Mesothelial cell of epicardium (in vitro differentiated cells): ENCODE results near the gene RNASEH2A. TPM values are rescaled to one million over a fixed set of nuclear protein-coding genes. Genes with fewer than 3 reads are reported as not detected.

Source experiments
- DNase-seq, 2 experiments: peaks; one replicate each; pipeline ENCODE4 v3.0.0; 2021; ENCODE audit warnings: low spot score in 2 of 2; ENCODE audit not compliant: unreplicated experiment in 2 of 2
- H3K27ac Mint-ChIP-seq: 2 replicates; pipeline ENCODE4 v1.8.0; 2021; ENCODE audit warnings: mixed read lengths
- H3K27me3 Mint-ChIP-seq: 2 replicates; pipeline ENCODE4 v1.8.0; 2021; ENCODE audit warnings: low read depth, mixed read lengths
- H3K36me3 Mint-ChIP-seq: 2 replicates; pipeline ENCODE4 v1.8.0; 2021; ENCODE audit warnings: mixed read lengths
- H3K4me1 Mint-ChIP-seq: 2 replicates; pipeline ENCODE4 v1.8.0; 2021; ENCODE audit warnings: mixed read lengths
- H3K4me3 Mint-ChIP-seq: 2 replicates; pipeline ENCODE4 v1.8.0; 2021; ENCODE audit warnings: mild to moderate bottlenecking, moderate library complexity, mixed read lengths
- H3K9me3 Mint-ChIP-seq: 2 replicates; pipeline ENCODE4 v1.8.0; 2021; ENCODE audit warnings: mixed read lengths
- CTCF ChIP-seq: fragments of 200-600 bp; sonication (generic); IDR thresholded peaks from one replicate; pipeline ENCODE4 v1.5.0; 2021; ENCODE audit warnings: antibody characterized with exemption; ENCODE audit not compliant: unreplicated experiment
- total RNA-seq: library from RNA; stranded (reverse); gene quantifications from 3 replicates; pipeline ENCODE4 v1.2.1, GENCODE V29; 2021

Gene RNASEH2A
- total RNA-seq, 1 donor from 2014 or later, result 22.7 TPM

DNA sequence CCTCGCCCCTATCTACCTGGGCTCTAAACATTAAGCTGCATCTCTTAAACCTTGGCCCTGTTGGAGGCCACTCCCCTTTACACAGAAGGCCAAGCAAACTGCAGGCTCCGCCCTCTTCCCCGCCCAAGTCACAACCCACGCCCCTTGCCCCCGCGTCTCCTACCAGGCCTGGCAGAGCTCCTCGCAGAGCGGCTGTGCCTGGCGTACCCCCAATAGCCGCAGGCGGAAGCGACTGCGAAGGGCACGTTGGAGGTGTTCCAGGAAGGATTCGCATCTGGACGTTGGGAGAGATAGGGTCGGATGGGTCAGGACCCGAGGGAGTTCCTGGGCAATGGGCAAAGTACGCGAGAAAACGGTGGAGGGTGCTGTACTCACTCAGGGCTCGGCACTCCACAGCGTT lies 22.1 kb downstream of the RNASEH2A start:
- no peak for DNase-seq
- H3K27ac Mint-ChIP-seq, result no peak overlapping the region
- no peaks in the 10 kb centered on the region for H3K36me3 Mint-ChIP-seq
- H3K9me3 Mint-ChIP-seq, result no peaks in the 10 kb centered on the region
- H3K4me3 Mint-ChIP-seq, result no peak overlapping the region
- H3K27me3 Mint-ChIP-seq, result peaks cover 85% of the 10 kb centered on the region
- TF ChIP-seq CTCF, result no peak
- H3K4me1 Mint-ChIP-seq, result peaks cover 7% of the 10 kb centered on the region

GRCh38 chr19:12833418-12833737 lies 27.0 kb downstream of the RNASEH2A start:
- Mint-ChIP-seq H3K4me1 (peaks cover 8% of the 10 kb centered on the region), H3K27me3 (peaks cover 92% of the 10 kb centered on the region), H3K4me3 (peak overlapping the region; percentile 62)

DNA sequence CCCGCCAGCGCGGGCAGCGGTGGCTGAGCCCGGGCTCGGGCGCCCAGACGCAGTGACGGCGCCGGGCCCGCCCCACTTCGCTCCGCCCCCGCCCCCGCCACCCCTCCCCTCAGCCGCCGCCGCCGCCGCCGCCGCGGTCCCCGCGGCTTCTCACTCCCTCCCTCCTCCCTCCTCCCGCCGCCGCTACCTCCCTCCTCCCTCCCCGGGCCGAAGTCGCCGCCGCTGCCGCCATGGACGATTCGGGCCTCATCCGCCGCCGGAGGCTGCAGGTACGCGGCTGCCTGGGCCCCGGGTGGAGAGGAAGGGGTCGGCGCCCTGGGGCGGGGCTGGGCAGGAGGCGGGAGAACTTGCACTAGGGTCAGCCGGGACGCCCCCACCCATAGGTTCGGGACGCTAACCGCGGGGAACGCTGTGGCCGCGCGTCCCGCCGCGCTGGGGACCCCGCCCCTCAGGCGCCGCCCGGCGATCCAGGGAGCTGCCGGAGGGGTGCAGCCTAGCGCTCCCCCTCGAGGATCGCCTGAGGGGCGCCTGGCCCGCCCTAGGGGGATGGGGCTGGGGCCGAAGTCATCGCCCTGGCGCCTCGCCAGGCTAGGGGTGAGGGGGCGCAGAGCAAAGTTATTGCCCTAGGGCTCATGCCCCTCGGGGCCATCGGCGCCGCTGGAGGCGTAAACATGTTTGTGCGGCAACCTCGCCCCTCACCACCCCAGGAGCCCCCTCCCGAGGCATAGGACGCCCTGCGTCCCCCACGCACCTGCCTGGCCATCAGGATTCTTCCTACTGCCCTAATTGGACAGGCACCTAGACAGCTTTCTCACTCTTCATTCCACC lies 27.6 kb downstream of the RNASEH2A start:
- DNase-seq, result no peak
- Mint-ChIP-seq H3K27me3 (peaks cover 92% of the 10 kb centered on the region), H3K27ac (no peak overlapping the region), H3K36me3 (no peaks in the 10 kb centered on the region), H3K9me3 (no peaks in the 10 kb centered on the region), H3K4me1 (peaks cover 8% of the 10 kb centered on the region), H3K4me3 (peak overlapping the region; percentile 57)
- no peak for TF ChIP-seq CTCF

More at GRCh38 chr19:12833418-12833737, 27.0 kb downstream of the RNASEH2A start:
- no peak for DNase-seq
- no peak for TF ChIP-seq CTCF
- Mint-ChIP-seq H3K9me3 (no peaks in the 10 kb centered on the region), H3K36me3 (no peaks in the 10 kb centered on the region), H3K27ac (no peak overlapping the region)

DNA sequence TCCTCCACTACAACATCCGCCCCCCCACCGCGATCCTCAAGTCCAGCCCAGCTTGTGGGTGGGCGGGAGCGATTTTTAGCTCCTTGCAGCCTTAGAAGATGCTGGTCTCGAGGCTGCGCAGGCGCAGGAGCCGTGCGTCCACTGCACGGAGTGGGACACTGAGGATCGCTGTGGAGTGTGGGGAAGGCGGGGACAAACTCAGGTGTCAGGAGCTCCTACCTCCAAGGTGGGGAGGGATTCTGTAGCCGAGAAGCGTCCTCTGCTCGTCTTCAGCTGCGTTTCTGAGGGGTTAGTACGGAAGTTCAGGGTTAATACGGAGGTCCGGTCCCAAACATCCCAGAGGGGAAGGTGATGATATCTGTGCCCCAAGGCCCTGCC lies 28.2 kb downstream of the RNASEH2A start, which contains the start of gene RTBDN:
RTBDN (minus strand) TSS at position 14 of the 378 bp plus-strand sequence. CDS start 4,600 bp downstream, outside the sequence.
- peaks cover 92% of the 10 kb centered on the region for H3K27me3 Mint-ChIP-seq
- no peaks in the 10 kb centered on the region for H3K9me3 Mint-ChIP-seq
- peaks cover 8% of the 10 kb centered on the region for H3K4me1 Mint-ChIP-seq
- no peak for DNase-seq
- no peak for TF ChIP-seq CTCF
- H3K36me3 Mint-ChIP-seq, result no peaks in the 10 kb centered on the region
- H3K4me3 Mint-ChIP-seq, result peak within 1 kb of the TSS; percentile 62
- no peak within 1 kb of the TSS for H3K27ac Mint-ChIP-seq

- H3K4me1 Mint-ChIP-seq, result peaks cover 8% of the 10 kb centered on the region
- TF ChIP-seq CTCF, result no peak
- peak overlapping the region; percentile 57 for H3K4me3 Mint-ChIP-seq
- no peak overlapping the region for H3K27ac Mint-ChIP-seq
- no peak for DNase-seq
- no peaks in the 10 kb centered on the region for H3K9me3 Mint-ChIP-seq
- peaks cover 92% of the 10 kb centered on the region for H3K27me3 Mint-ChIP-seq
- H3K36me3 Mint-ChIP-seq, result no peaks in the 10 kb centered on the region
Observed at GRCh38 chr19:12834976-12835757, 28.8 kb downstream of the RNASEH2A start.
